Adrenal gland (tissue), 5 donors: ENCODE data around the gene HBD.

Source experiments
- CTCF ChIP-seq, 6 experiments: fragments of 450-650 bp in 4 of 6; fragments of 200-600 bp in 2 of 6; sonication (generic) in 1 of 6; IDR thresholded peaks; 1 replicate in 5 of 6; 2 replicates in 1 of 6; pipeline versions ENCODE4 v1.5.1 to v1.8.0; 2016 to 2021; ENCODE audit warnings: antibody characterized with exemption in 6 of 6, mild to moderate bottlenecking in 2 of 6, moderate library complexity in 1 of 6
- POLR2A ChIP-seq, 2 donors: fragments of 450-650 bp; IDR thresholded peaks; one replicate each; pipeline ENCODE4 v1.6.1; 2017; ENCODE audit warnings: antibody characterized with exemption in 2 of 2, mild to moderate bottlenecking in 2 of 2, moderate library complexity in 1 of 2
- donor health status: DM: no; HTN: no; CAD: no.

GRCh38 chr11:5252192-5252918 lies 18.1 kb upstream of the HBD start:
- no peak for TF ChIP-seq CTCF (IDR thresholded peaks at IDR 0.05)
- TF ChIP-seq POLR2A (IDR thresholded peaks at IDR 0.05), result no peak
